ENCODE results near the gene MYL3.
A peak's percentile ranks its signal among the peaks of the same experiment; 100 is the strongest.
"Not testable (repeated sequence)": the region's sequence is repeated elsewhere in the genome, so short reads cannot be mapped to it uniquely, and the experiment has no call there.

MYL3 gene

GRCh38 chr3:46821553-46821952 lies 41.7 kb downstream of the MYL3 start:
- no peak for DNase-seq

- no peak for DNase-seq
Measured at GRCh38 chr3:46820852-46821251, 42.4 kb downstream of the MYL3 start.

GRCh38 chr3:46812237-46812791 lies 50.9 kb downstream of the MYL3 start:
- DNase-seq: peak; percentile 42

- peak; percentile 8 for DNase-seq
Measured at GRCh38 chr3:46811615-46812236, 51.5 kb downstream of the MYL3 start.

GRCh38 chr3:46808766-46809165 lies 54.5 kb downstream of the MYL3 start:
- not testable (repeated sequence) for DNase-seq

Data from DMS79 (cell line).